Gastroesophageal sphincter (tissue), 3 donors: Measurements from ENCODE around the gene CX3CL1.

ENCODE experiments used
- CTCF ChIP-seq, 4 experiments: fragments of 200-600 bp in 2 of 4; fragments of 450-650 bp in 2 of 4; sonication (generic) in 1 of 4; IDR thresholded peaks; one replicate each; pipeline ENCODE4 v1.5.1; 2017 to 2019; ENCODE audit warnings: antibody characterized with exemption in 4 of 4, mild to moderate bottlenecking in 2 of 4, moderate library complexity in 2 of 4
- POLR2A ChIP-seq, 2 donors: fragments of 450-650 bp; IDR thresholded peaks; one replicate each; pipeline ENCODE4 v1.6.1; 2017; ENCODE audit warnings: antibody characterized with exemption in 2 of 2, mild to moderate bottlenecking in 2 of 2, moderate library complexity in 1 of 2
- POLR2AphosphoS5 ChIP-seq: sonication (generic); formaldehyde crosslinking; IDR thresholded peaks from one replicate; pipeline ENCODE4 v1.6.1; 2017; ENCODE audit warnings: antibody characterized with exemption

GRCh38 chr16:57386381-57386951, 14.2 kb downstream of the CX3CL1 start:
- TF ChIP-seq CTCF (IDR thresholded peaks at IDR 0.05) = no peak
- TF ChIP-seq POLR2A (IDR thresholded peaks at IDR 0.05) = no peak
- TF ChIP-seq POLR2AphosphoS5 = no peak
